Upper lobe of left lung (tissue), 6 donors: ENCODE measurements around the gene ADH1C. TPM values are rescaled to one million over a fixed set of nuclear protein-coding genes. Genes with fewer than 3 reads are reported as not detected.

ENCODE experiments used
- ATAC-seq, 2 donors: fragments of 200-7000 bp; cut with Tn5 transposase; one replicate each; pipeline ENCODE4 v1.9.1; 2022; ENCODE audit warnings: mild to moderate bottlenecking in 2 of 2, moderate library complexity in 2 of 2; ENCODE audit not compliant: low FRiP score in 2 of 2
- DNase-seq, 2 donors: peaks; one replicate each; pipeline ENCODE4 v3.0.0-alpha.2; 2019 to 2020
- H3K27ac ChIP-seq, 4 donors: fragments of 200-600 bp; sonication (generic); one replicate each; pipeline ENCODE4 v1.5.1; 2016 to 2019
- H3K27me3 ChIP-seq, 4 donors: fragments of 200-600 bp; sonication (generic); one replicate each; pipeline ENCODE4 v1.5.1; 2017 to 2019
- H3K36me3 ChIP-seq, 4 donors: fragments of 200-600 bp; sonication (generic); one replicate each; pipeline ENCODE4 v1.5.1; 2016 to 2019
- H3K4me1 ChIP-seq, 4 donors: fragments of 200-600 bp; sonication (generic); one replicate each; pipeline ENCODE4 v1.5.1; 2018 to 2019
- H3K4me3 ChIP-seq, 4 donors: fragments of 200-600 bp; sonication (generic); one replicate each; pipeline ENCODE4 v1.5.1; 2017 to 2019; ENCODE audit warnings: mild to moderate bottlenecking in 2 of 4, moderate library complexity in 1 of 4
- H3K9me3 ChIP-seq, 4 donors: fragments of 200-600 bp; sonication (generic); one replicate each; pipeline ENCODE4 v1.5.1; 2018 to 2019
- CTCF ChIP-seq, 6 experiments: fragments of 450-650 bp in 4 of 6; fragments of 200-600 bp in 2 of 6; sonication (generic) in 2 of 6; IDR thresholded peaks; one replicate each; pipeline ENCODE4 v1.5.1; 2016 to 2019; ENCODE audit warnings: antibody characterized with exemption in 6 of 6
- EP300 ChIP-seq, 4 donors: sonication (generic); formaldehyde crosslinking; IDR thresholded peaks; one replicate each; pipeline ENCODE4 v1.5.1; 2017; ENCODE audit warnings: antibody characterized with exemption in 4 of 4, control low read depth in 2 of 4
- POLR2A ChIP-seq, 4 donors: fragments of 450-650 bp; IDR thresholded peaks; one replicate each; pipeline ENCODE4 v1.5.1; 2016 to 2017; ENCODE audit warnings: antibody characterized with exemption in 4 of 4, mild to moderate bottlenecking in 2 of 4
- POLR2AphosphoS5 ChIP-seq, 2 donors: sonication (generic); formaldehyde crosslinking; IDR thresholded peaks; one replicate each; pipeline ENCODE4 v1.5.1; 2017; ENCODE audit warnings: antibody characterized with exemption in 2 of 2
- WGBS, 2 donors: methylation state at CpG; one replicate each; pipeline ENCODE4 v1.1.5; 2017 to 2018; 5-methylcytosine and 5-hydroxymethylcytosine counted together
- total RNA-seq, 6 donors: library from RNA; depleted of rRNA in 4 of 6; stranded (reverse); fragments of >200 nt in 4 of 6; gene quantifications; one replicate each; pipeline versions ENCODE4 v1.1.0 to v1.2.1, GENCODE V29; 2016 to 2021
- donor health status: DM: no; HTN: no; CAD: no; lungs with moderate emphysema.
- donor health status: DM: no; HTN: yes; CAD: no; lungs with severe emphysema.

Gene ADH1C
- total RNA-seq, 6 donors from 2014 or later = 2.0 to 57.7 (median 7.6) TPM

GRCh38 chr4:99366491-99366890 lies 13.9 kb upstream of the ADH1C start:
- Histone ChIP-seq H3K36me3 (no peaks in the 10 kb centered on the region), H3K4me1 (no peaks in the 10 kb centered on the region), H3K9me3 (no peaks in the 10 kb centered on the region), H3K27ac (no peak overlapping the region), H3K27me3 (no peaks in the 10 kb centered on the region), H3K4me3 (no peak overlapping the region)
- 79 to 87% methylated on average over 1 of the region's 1 CpG for WGBS, 2 donors
- no peak for TF ChIP-seq POLR2A (IDR thresholded peaks at IDR 0.05)
- no peak for TF ChIP-seq EP300 (IDR thresholded peaks at IDR 0.05)
- no peak for TF ChIP-seq CTCF (IDR thresholded peaks at IDR 0.05)
- TF ChIP-seq POLR2AphosphoS5 (IDR thresholded peaks at IDR 0.05) = no peak
- ATAC-seq (no peak), DNase-seq (no peak)

GRCh38 chr4:99362768-99363167 lies 10.2 kb upstream of the ADH1C start:
- Histone ChIP-seq H3K9me3 (peaks cover 0 to 9% (median 0%) of the 10 kb centered on the region in 4 donors), H3K27me3 (no peaks in the 10 kb centered on the region), H3K36me3 (no peaks in the 10 kb centered on the region), H3K4me1 (no peaks in the 10 kb centered on the region), H3K4me3 (no peak overlapping the region), H3K27ac (peak overlapping the region in 2 of 4 donors; percentile 35 to 40)
- no peak for TF ChIP-seq CTCF (IDR thresholded peaks at IDR 0.05)
- no peak for ATAC-seq
- DNase-seq = no peak

GRCh38 chr4:99361899-99362275 lies 9.3 kb upstream of the ADH1C start:
- H3K4me3 ChIP-seq = no peak overlapping the region
- no peaks in the 10 kb centered on the region for H3K27me3 ChIP-seq
- peak overlapping the region in 1 of 4 donors; percentile 49 for H3K27ac ChIP-seq
- ATAC-seq (no peak), DNase-seq (no peak)
- no peaks in the 10 kb centered on the region for H3K36me3 ChIP-seq
- TF ChIP-seq POLR2A (IDR thresholded peaks at IDR 0.05) (no peak), EP300 (IDR thresholded peaks at IDR 0.05) (no peak), CTCF (IDR thresholded peaks at IDR 0.05) (no peak), POLR2AphosphoS5 (IDR thresholded peaks at IDR 0.05) (no peak)
- H3K9me3 ChIP-seq = peaks cover 0 to 9% (median 0%) of the 10 kb centered on the region in 4 donors
- no peaks in the 10 kb centered on the region for H3K4me1 ChIP-seq

- TF ChIP-seq EP300 (IDR thresholded peaks at IDR 0.05) (no peak), POLR2A (IDR thresholded peaks at IDR 0.05) (no peak), POLR2AphosphoS5 (IDR thresholded peaks at IDR 0.05) (no peak), CTCF (IDR thresholded peaks at IDR 0.05) (no peak)
- DNase-seq (no peak), ATAC-seq (peak in 1 of 2 donors; percentile 36)
- H3K36me3 ChIP-seq = no peaks in the 10 kb centered on the region
- no peaks in the 10 kb centered on the region for H3K4me1 ChIP-seq
- peaks cover 0 to 9% (median 0%) of the 10 kb centered on the region in 4 donors for H3K9me3 ChIP-seq
- H3K27me3 ChIP-seq = no peaks in the 10 kb centered on the region
- no peak overlapping the region for H3K4me3 ChIP-seq
- H3K27ac ChIP-seq = no peak overlapping the region
These were observed 8.8 kb upstream of the ADH1C start for GRCh38 chr4:99361268-99361898.

GRCh38 chr4:99359480-99360204 lies 7.1 kb upstream of the ADH1C start:
- no peak overlapping the region for H3K4me3 ChIP-seq
- H3K9me3 ChIP-seq = peaks cover 0 to 14% (median 0%) of the 10 kb centered on the region in 4 donors
- no peaks in the 10 kb centered on the region for H3K36me3 ChIP-seq
- H3K27ac ChIP-seq = no peak overlapping the region
- ATAC-seq (no peak), DNase-seq (peak in 1 of 2 donors; percentile 68)
- TF ChIP-seq POLR2AphosphoS5 (IDR thresholded peaks at IDR 0.05) = no peak
- no peaks in the 10 kb centered on the region for H3K4me1 ChIP-seq
- 79 to 96% methylated on average over 3 to 11 of the region's 27 CpGs for WGBS, 2 donors
- H3K27me3 ChIP-seq = no peaks in the 10 kb centered on the region
